H1 (cell line): Measurements from ENCODE around the gene LRFN3. TPM values are rescaled to one million over a fixed set of nuclear protein-coding genes. Genes with fewer than 3 reads are reported as not detected.

Experiments
- CTCF ChIA-PET: fragments of 300-600 bp; sonication (Branson Sonifier 250); formaldehyde crosslinking; loops from one replicate; lab custom pipeline; 2021; ENCODE audit not compliant: partially characterized antibody; lab: Charles Lee
- POLR2A ChIA-PET: fragments of 300-600 bp; sonication (Branson Sonifier 250); formaldehyde crosslinking; loops from one replicate; lab custom pipeline; 2021; ENCODE audit warnings: inconsistent platforms; ENCODE audit not compliant: partially characterized antibody; lab: Charles Lee
- DNase-seq, 2 experiments: peaks; one replicate each; pipeline versions ENCODE4 v3.0.0 to v3.0.0-alpha.2; 2010 to 2022; ENCODE audit warnings: low spot score in 2 of 2, low read depth in 1 of 2, mixed read lengths in 1 of 2
- FAIRE-seq: peaks from 2 replicates; lab custom pipeline; 2011; peaks lifted over from hg19 to GRCh38; lab: Jason Lieb, UNC
- H2AFZ ChIP-seq: 2 replicates; pipeline ENCODE4 v1.8.1; 2012; ENCODE audit warnings: low read length, inconsistent platforms
- H2AK5ac ChIP-seq: 2 replicates; pipeline ENCODE4 v1.6.1; 2013; ENCODE audit warnings: low read depth, low read length
- H2BK120ac ChIP-seq: replicated peaks from 2 replicates; pipeline ENCODE3; 2013; ENCODE audit warnings: low read depth, low read length, inconsistent platforms
- H2BK12ac ChIP-seq: 2 replicates; pipeline ENCODE4 v1.6.1; 2013; ENCODE audit warnings: low read depth, low read length
- H2BK15ac ChIP-seq: 2 replicates; pipeline ENCODE4 v1.6.1; 2013; ENCODE audit warnings: low read length
- H2BK20ac ChIP-seq: 2 replicates; pipeline ENCODE4 v1.6.1; 2013; ENCODE audit warnings: low read length
- H2BK5ac ChIP-seq: 2 replicates; pipeline ENCODE4 v1.6.1; 2013; ENCODE audit warnings: low read depth, low read length
- H3K14ac ChIP-seq: 2 replicates; pipeline ENCODE4 v1.6.1; 2013; ENCODE audit warnings: inconsistent platforms; ENCODE audit not compliant: insufficient read length
- H3K18ac ChIP-seq: 2 replicates; pipeline ENCODE4 v1.6.1; 2013; ENCODE audit warnings: low read length; ENCODE audit errors: extremely low read depth
- H3K23ac ChIP-seq: 2 replicates; pipeline ENCODE4 v1.6.1; 2013; ENCODE audit warnings: inconsistent platforms; ENCODE audit not compliant: insufficient read length
- H3K23me2 ChIP-seq: 2 replicates; pipeline ENCODE4 v1.6.1; 2013; ENCODE audit warnings: low read depth, low read length
- H3K27ac ChIP-seq: 2 replicates; pipeline ENCODE4 v1.6.1; 2011; ENCODE audit warnings: low read depth, low read length, inconsistent platforms
- H3K27me3 ChIP-seq, 4 experiments: replicated peaks in 1 of 4; 1 replicate in 1 of 4; 2 replicates in 3 of 4; pipeline versions ENCODE4 v1.6.1 to v1.8.1; 2011 to 2013; ENCODE audit warnings: low read length in 3 of 4, mild to moderate bottlenecking in 3 of 4, inconsistent platforms in 2 of 4, mixed read lengths in 2 of 4, moderate library complexity in 1 of 4; ENCODE audit not compliant: control insufficient read depth in 3 of 4, insufficient read depth in 3 of 4; ENCODE audit errors: extremely low read depth in 1 of 4
- H3K36me3 ChIP-seq, 4 experiments: 2 replicates each; pipeline versions ENCODE4 v1.6.1 to v1.8.1; 2011 to 2013; ENCODE audit warnings: mild to moderate bottlenecking in 4 of 4, low read length in 3 of 4, moderate library complexity in 2 of 4, control low read depth in 1 of 4, inconsistent platforms in 1 of 4; ENCODE audit not compliant: insufficient read depth in 4 of 4, control insufficient read depth in 2 of 4
- H3K4ac ChIP-seq: replicated peaks from 2 replicates; pipeline ENCODE3; 2013; ENCODE audit warnings: low read length, low read depth, mixed read lengths, inconsistent platforms; ENCODE audit not compliant: insufficient read length
- H3K4me1 ChIP-seq, 4 experiments: replicated peaks in 1 of 4; 1 replicate in 1 of 4; 2 replicates in 3 of 4; pipeline versions ENCODE4 v1.6.1 to v1.8.1; 2011 to 2013; ENCODE audit warnings: low read length in 3 of 4, inconsistent platforms in 2 of 4, mixed read lengths in 1 of 4; ENCODE audit not compliant: insufficient read depth in 4 of 4, control insufficient read depth in 3 of 4
- H3K4me2 ChIP-seq, 2 experiments: 2 replicates each; pipeline versions ENCODE4 v1.6.1 to v1.8.1; 2011 to 2013; ENCODE audit warnings: low read depth in 2 of 2, low read length in 2 of 2, control low read depth in 1 of 2, inconsistent platforms in 1 of 2, mild to moderate bottlenecking in 1 of 2; ENCODE audit not compliant: insufficient read depth in 1 of 2
- H3K4me3 ChIP-seq, 4 experiments: fragments of 200-600, 300-600 bp in 1 of 4; sonication (generic), shearing (Covaris generic), sonication (Bioruptor Twin) in 1 of 4; 2 replicates each; pipeline versions ENCODE4 v1.5.1 to v1.8.1; 2011 to 2016; ENCODE audit warnings: low read length in 4 of 4, low read depth in 3 of 4, control low read depth in 2 of 4, inconsistent platforms in 2 of 4, mild to moderate bottlenecking in 2 of 4, mixed read lengths in 1 of 4, moderate library complexity in 1 of 4; ENCODE audit not compliant: insufficient read depth in 2 of 4; ENCODE audit errors: extremely low read depth in 1 of 4
- H3K56ac ChIP-seq: replicated peaks from 2 replicates; pipeline ENCODE3; 2013; ENCODE audit warnings: low read depth, mild to moderate bottlenecking, mixed read lengths, low read length, inconsistent platforms; ENCODE audit not compliant: insufficient read length
- H3K79me1 ChIP-seq: 2 replicates; pipeline ENCODE4 v1.6.1; 2013; ENCODE audit warnings: low read depth, low read length, control low read depth
- H3K79me2 ChIP-seq, 2 experiments: 2 replicates each; pipeline versions ENCODE4 v1.6.1 to v1.8.1; 2012 to 2013; ENCODE audit warnings: low read length in 2 of 2, mild to moderate bottlenecking in 2 of 2, inconsistent platforms in 1 of 2; ENCODE audit not compliant: insufficient read depth in 2 of 2, control insufficient read depth in 1 of 2
- H3K9ac ChIP-seq, 4 experiments: replicated peaks in 1 of 4; 1 replicate in 1 of 4; 2 replicates in 3 of 4; pipeline versions ENCODE4 v1.6.1 to v1.8.1; 2011 to 2013; ENCODE audit warnings: low read depth in 3 of 4, low read length in 3 of 4, control low read depth in 2 of 4, mild to moderate bottlenecking in 2 of 4, moderate library complexity in 2 of 4, inconsistent platforms in 1 of 4; ENCODE audit errors: extremely low read depth in 1 of 4
- H3K9me3 ChIP-seq, 2 experiments: 2 replicates each; pipeline versions ENCODE4 v1.6.1 to v1.8.1; 2012 to 2013; ENCODE audit warnings: mild to moderate bottlenecking in 2 of 2, moderate library complexity in 2 of 2, control low read depth in 1 of 2, inconsistent platforms in 1 of 2, low read depth in 1 of 2, low read length in 1 of 2, mixed read lengths in 1 of 2; ENCODE audit not compliant: insufficient read depth in 2 of 2
- H4K20me1 ChIP-seq, 2 experiments: replicated peaks in 1 of 2; 2 replicates each; pipeline versions ENCODE3 to v1.8.1; 2011 to 2013; ENCODE audit warnings: inconsistent platforms in 2 of 2, low read length in 2 of 2, mild to moderate bottlenecking in 1 of 2; ENCODE audit not compliant: insufficient read depth in 2 of 2, control insufficient read depth in 1 of 2
- H4K5ac ChIP-seq: 2 replicates; pipeline ENCODE4 v1.6.1; 2013; ENCODE audit warnings: low read length, low read depth, mixed read lengths, inconsistent platforms; ENCODE audit not compliant: insufficient read length
- H4K8ac ChIP-seq: 2 replicates; pipeline ENCODE4 v1.8.0; 2013; ENCODE audit warnings: mild to moderate bottlenecking, moderate library complexity, low read length, inconsistent platforms; ENCODE audit not compliant: insufficient read depth; ENCODE audit errors: extremely low read depth
- H4K91ac ChIP-seq: replicated peaks from 2 replicates; pipeline ENCODE3; 2013; ENCODE audit warnings: low read length, mixed read lengths, inconsistent platforms; ENCODE audit not compliant: insufficient read length
- ATF3 ChIP-seq: IDR thresholded peaks from 2 replicates; pipeline ENCODE4 v1.6.1; 2011; ENCODE audit warnings: low read depth, mild to moderate bottlenecking, low read length; ENCODE audit not compliant: insufficient read depth
- CTBP2 ChIP-seq: IDR thresholded peaks from 2 replicates; pipeline ENCODE4 v1.7.0; 2011; ENCODE audit warnings: borderline replicate concordance, mild to moderate bottlenecking, moderate library complexity, mixed read lengths, low read length; ENCODE audit not compliant: insufficient read depth, insufficient read length
- CTCF ChIP-seq, 3 experiments: IDR thresholded peaks; 1 replicate in 2 of 3; 2 replicates in 1 of 3; pipeline versions ENCODE4 v1.5.1 to v1.6.1; 2011; ENCODE audit warnings: low read length in 3 of 3, mild to moderate bottlenecking in 3 of 3, inconsistent platforms in 2 of 3, low read depth in 1 of 3, moderate library complexity in 1 of 3; ENCODE audit not compliant: insufficient read depth in 1 of 3; ENCODE audit errors: control extremely low read depth in 1 of 3
- POLR2A ChIP-seq, 2 experiments: IDR thresholded peaks; 1 replicate in 1 of 2; 2 replicates in 1 of 2; pipeline ENCODE4 v1.6.1; 2011; ENCODE audit warnings: low read depth in 2 of 2, low read length in 2 of 2, mild to moderate bottlenecking in 2 of 2; ENCODE audit errors: control extremely low read depth in 1 of 2
- RAD21 ChIP-seq, 2 experiments: IDR thresholded peaks in 1 of 2; conservative IDR thresholded peaks in 1 of 2; 2 replicates each; pipeline ENCODE4 v1.6.1; 2011; ENCODE audit warnings: low read depth in 2 of 2, low read length in 2 of 2, improper control_type of control experiment in 1 of 2, inconsistent platforms in 1 of 2, mild to moderate bottlenecking in 1 of 2, moderate library complexity in 1 of 2
- USF2 ChIP-seq: IDR thresholded peaks from 2 replicates; pipeline ENCODE4 v1.6.1; 2011; ENCODE audit warnings: low read length, improper control_type of control experiment
- YY1 ChIP-seq: IDR thresholded peaks from 2 replicates; pipeline ENCODE4 v1.6.1; 2011; ENCODE audit warnings: low read depth, mild to moderate bottlenecking, low read length
- WGBS, 2 experiments: shearing (Covaris generic) in 1 of 2; methylation state at CpG; one replicate each; pipeline versions ENCODE4 v1.1.6 to v1.1.7; 2013 to 2015; ENCODE audit warnings: low lambda C conversion rate in 2 of 2, mixed read lengths in 2 of 2, inconsistent platforms in 1 of 2, low coverage in 1 of 2, missing lambda C conversion rate in 1 of 2; ENCODE audit not compliant: insufficient replicate concordance in 2 of 2, insufficient coverage in 1 of 2, insufficient read length in 1 of 2; ENCODE audit errors: extremely low coverage in 1 of 2, missing lambda C conversion rate in 1 of 2; 5-methylcytosine and 5-hydroxymethylcytosine counted together
- polyA plus RNA-seq, 7 experiments: library from polyadenylated mRNA; depleted of rRNA in 3 of 7; stranded (reverse) in 5 of 7; unstranded in 2 of 7; fragments of >200 nt in 5 of 7; fragments of 200-250 nt in 2 of 7; gene quantifications; 1 replicate in 5 of 7; 2 replicates in 1 of 7; 4 replicates in 1 of 7; pipeline versions ENCODE4 v1.2.1 to v1.2.3, GENCODE V29; 2011 to 2013; ENCODE audit warnings: missing spikeins in 2 of 7, mixed read lengths in 2 of 7
- total RNA-seq: library from RNA; stranded (reverse); fragmentation: NEBNext Ultra II Directional; extraction: Animal tissue kit (Norgen Biotek cat#: 25700); gene quantifications from 2 replicates; pipeline ENCODE4 v1.2.1, GENCODE V29; 2021

The LRFN3 gene
- total and polyA plus RNA-seq, 2 of the 8 experiments (the other 6 are each of a cell fraction or from before 2014, with no cell fraction given) = 4.6 to 16.8 TPM

- no peak overlapping the region for H3K4ac ChIP-seq
- no peak overlapping the region for H2BK5ac ChIP-seq
- no peak overlapping the region for H3K14ac ChIP-seq
- H3K4me1 ChIP-seq = peaks cover 0 to 17% (median 7%) of the 10 kb centered on the region in 4 experiments; a peak in 4 of 7 replicates
- TF ChIP-seq POLR2A (IDR thresholded peaks at IDR 0.05; ENCODE audit: control extremely low read depth in 1 of 2, low read depth in 2 of 2, low read length in 2 of 2) (no peak), USF2 (no peak), YY1 (no peak), RAD21 (IDR thresholded peaks at IDR 0.05 in 1 of 2, conservative IDR thresholded peaks at IDR 0.05 in 1 of 2; ENCODE audit: low read depth in 2 of 2, low read length in 2 of 2) (peak; percentile 75 to 83), CTCF (IDR thresholded peaks at IDR 0.05; ENCODE audit: control extremely low read depth in 1 of 3, insufficient read depth in 1 of 3, low read depth in 1 of 3, low read length in 3 of 3) (peak; percentile 53 to 58 (median 54)), CTBP2 (no peak), ATF3 (no peak)
- TF ChIP-seq, all 59 proteins: peak for 2
- no peaks in the 10 kb centered on the region for H3K27me3 ChIP-seq
- FAIRE-seq (no peak), DNase-seq (no peak)
- H4K5ac ChIP-seq = no peak overlapping the region
- H4K8ac ChIP-seq = no peak overlapping the region
- H3K18ac ChIP-seq = no peak overlapping the region
- no peak overlapping the region for H3K27ac ChIP-seq
- H3K9me3 ChIP-seq = no peaks in the 10 kb centered on the region
- H3K4me2 ChIP-seq = no peak overlapping the region
- H4K20me1 ChIP-seq = no peaks in the 10 kb centered on the region
- no peak overlapping the region for H3K23ac ChIP-seq
- H4K91ac ChIP-seq = no peak overlapping the region
- no peak overlapping the region for H2AK5ac ChIP-seq
- H2AFZ ChIP-seq = no peak overlapping the region
- no peak overlapping the region for H2BK15ac ChIP-seq
- ChIA-PET CTCF (interaction anchor here (0.8 to 2.0 kb wide), 10 partner anchors 10 to 127 kb away, joined by 3 to 11 read pairs (median 4); no protein-coding TSS in a partner anchor), POLR2A (interaction anchor here (1.1 kb wide), 1 partner anchor 203 kb away, joined by 3 read pairs; no protein-coding TSS in a partner anchor)
- H3K79me1 ChIP-seq = no peaks in the 10 kb centered on the region
- no peak overlapping the region for H3K56ac ChIP-seq
- H3K36me3 ChIP-seq = no peaks in the 10 kb centered on the region
- no peaks in the 10 kb centered on the region for H3K79me2 ChIP-seq
- no peak overlapping the region for H3K9ac ChIP-seq
- peak overlapping the region; percentile 32; the same call in 1 of the 2 replicates for H2BK20ac ChIP-seq
- no peaks in the 10 kb centered on the region for H3K23me2 ChIP-seq
- no peak overlapping the region for H2BK120ac ChIP-seq
- 61% methylated on average over 3 of the region's 3 CpGs; no CpG with 5 or more reads in 1 of the 2 experiments for WGBS, 2 experiments
- no peak overlapping the region for H2BK12ac ChIP-seq
- no peak overlapping the region for H3K4me3 ChIP-seq
These were observed 25.0 kb upstream of the LRFN3 start for GRCh38 chr19:35911173-35911572.
